Stimulated activated naive CD8-positive, alpha-beta T cell treated with anti-CD3 and anti-CD28 coated beads, Interleukin-15, Interleukin-2, amounts not matched to agents 100 U/mL and 50 U/mL, for 24 hours (primary cell): ENCODE data around the gene HOXB7.

Experiments
- ATAC-seq: fragments of 150-1000 bp; cut with Tn5 transposase; one replicate; pipeline ENCODE4 v1.10.0; 2021
- DNase-seq: peaks from one replicate; pipeline ENCODE4 v3.0.0; 2021

Gene HOXB7

GRCh38 chr17:48594538-48595277 lies 16.1 kb downstream of the HOXB7 start:
- DNase-seq (no peak), ATAC-seq (no peak)

- peak; percentile 56 for ATAC-seq
- peak; percentile 90 for DNase-seq
Measured at GRCh38 chr17:48593840-48594537, 16.8 kb downstream of the HOXB7 start.

GRCh38 chr17:48593126-48593829 lies 17.5 kb downstream of the HOXB7 start, which contains the start of gene HOXB5:
TSS of gene HOXB5 (minus strand) at chr17:48593779. CDS start at chr17:48593682, 97 bp downstream.
- no peak for ATAC-seq
- DNase-seq = peak; percentile 41

GRCh38 chr17:48592577-48592976 lies 18.2 kb downstream of the HOXB7 start:
- DNase-seq (no peak), ATAC-seq (no peak)

GRCh38 chr17:48592057-48592514 lies 18.7 kb downstream of the HOXB7 start:
- no peak for ATAC-seq
- no peak for DNase-seq

GRCh38 chr17:48591255-48592056 lies 19.4 kb downstream of the HOXB7 start:
- DNase-seq (no peak), ATAC-seq (no peak)

GRCh38 chr17:48590607-48591161 lies 20.1 kb downstream of the HOXB7 start:
- DNase-seq (no peak), ATAC-seq (no peak)

GRCh38 chr17:48589831-48590606 lies 20.8 kb downstream of the HOXB7 start, which contains the start of gene HOXB3:
TSS of gene HOXB3 (minus strand) at chr17:48590241. CDS start at chr17:48552474, 37,767 bp downstream.
- ATAC-seq (no peak), DNase-seq (no peak)

- no peak for DNase-seq
- ATAC-seq = no peak
Measured at GRCh38 chr17:48589060-48589830, 21.6 kb downstream of the HOXB7 start.

- DNase-seq (no peak), ATAC-seq (no peak)
Measured at GRCh38 chr17:48588528-48588927, 22.3 kb downstream of the HOXB7 start.

- ATAC-seq (no peak), DNase-seq (no peak)
Measured at GRCh38 chr17:48588074-48588415, 22.8 kb downstream of the HOXB7 start.

- ATAC-seq = no peak
Measured at GRCh38 chr17:48587276-48588073, 23.3 kb downstream of the HOXB7 start.

GRCh38 chr17:48586355-48587258 lies 24.2 kb downstream of the HOXB7 start:
- DNase-seq (peak; percentile 53), ATAC-seq (no peak)

More at GRCh38 chr17:48587276-48588073, 23.3 kb downstream of the HOXB7 start:
- no peak for DNase-seq

GRCh38 chr17:48584223-48584741 lies 26.5 kb downstream of the HOXB7 start:
- DNase-seq = no peak
- ATAC-seq = no peak

GRCh38 chr17:48583708-48584222 lies 27.1 kb downstream of the HOXB7 start:
- no peak for ATAC-seq
- DNase-seq = no peak

- no peak for DNase-seq
- no peak for ATAC-seq
Measured at GRCh38 chr17:48582750-48583069, 28.1 kb downstream of the HOXB7 start.

GRCh38 chr17:48579760-48580554 lies 30.9 kb downstream of the HOXB7 start:
- no peak for DNase-seq
- no peak for ATAC-seq
